T1000 (cell line): ENCODE results near the gene EEF1A2.

Experiments
- DNase-seq: peaks from one replicate; lab custom pipeline; 2025; ENCODE audit warnings: mixed read lengths; lab: John Stamatoyannopoulos, UW

EEF1A2 gene

GRCh38 chr20:63500151-63500901 lies 1.4 kb upstream of the EEF1A2 start:
- DNase-seq: no peak

- no peak for DNase-seq
Measured at GRCh38 chr20:63499338-63499969, 571 bp upstream of the EEF1A2 start.

DNA sequence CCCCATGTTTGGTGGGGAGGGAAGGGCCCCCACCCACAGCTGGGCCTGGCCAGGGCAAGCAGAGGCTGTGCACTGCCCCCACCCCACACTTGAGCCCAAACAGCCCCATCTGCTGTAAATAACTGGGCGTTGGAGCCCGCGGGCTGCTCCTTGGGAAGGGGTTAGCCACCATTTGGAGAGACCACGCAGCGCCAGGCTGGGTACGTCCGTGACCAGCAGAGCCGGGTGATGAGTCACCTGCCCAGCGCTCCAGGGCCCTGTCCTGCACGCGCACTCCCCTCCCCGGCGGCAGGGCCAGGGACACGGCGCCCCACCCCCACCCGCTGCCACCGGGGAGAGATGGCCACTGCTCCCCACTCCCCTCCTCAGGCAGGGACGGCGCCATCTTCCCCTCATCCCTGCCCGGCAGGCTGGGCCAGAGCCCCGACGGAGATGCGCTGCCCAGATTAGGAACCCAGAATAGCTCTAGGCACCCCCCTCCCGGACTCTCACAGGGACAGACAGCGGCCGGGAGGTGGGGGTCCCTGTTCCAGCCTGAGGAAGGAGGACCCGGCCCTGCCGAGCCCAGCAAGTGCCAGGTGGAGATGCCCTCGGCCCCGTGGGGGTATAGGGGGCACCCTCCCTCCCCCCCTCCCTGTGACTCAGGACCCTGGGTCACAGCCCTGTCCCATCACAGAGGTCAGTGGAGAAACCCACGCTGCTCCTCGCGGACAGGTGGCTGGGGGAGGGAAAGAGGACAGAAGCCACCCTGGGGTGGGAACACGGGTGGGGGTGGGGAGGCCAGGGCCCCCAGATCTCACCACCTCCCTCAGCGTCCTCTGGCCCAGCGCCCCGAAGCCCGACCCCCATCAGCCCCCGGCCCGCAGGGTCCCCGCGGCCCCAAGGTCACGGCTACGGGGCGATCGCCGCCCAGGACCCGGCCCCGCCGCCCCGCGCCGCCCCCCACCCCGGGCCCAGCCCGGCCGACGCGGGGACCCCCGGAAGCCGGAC lies 642 bp downstream of the EEF1A2 start:
- no peak for DNase-seq

DNA sequence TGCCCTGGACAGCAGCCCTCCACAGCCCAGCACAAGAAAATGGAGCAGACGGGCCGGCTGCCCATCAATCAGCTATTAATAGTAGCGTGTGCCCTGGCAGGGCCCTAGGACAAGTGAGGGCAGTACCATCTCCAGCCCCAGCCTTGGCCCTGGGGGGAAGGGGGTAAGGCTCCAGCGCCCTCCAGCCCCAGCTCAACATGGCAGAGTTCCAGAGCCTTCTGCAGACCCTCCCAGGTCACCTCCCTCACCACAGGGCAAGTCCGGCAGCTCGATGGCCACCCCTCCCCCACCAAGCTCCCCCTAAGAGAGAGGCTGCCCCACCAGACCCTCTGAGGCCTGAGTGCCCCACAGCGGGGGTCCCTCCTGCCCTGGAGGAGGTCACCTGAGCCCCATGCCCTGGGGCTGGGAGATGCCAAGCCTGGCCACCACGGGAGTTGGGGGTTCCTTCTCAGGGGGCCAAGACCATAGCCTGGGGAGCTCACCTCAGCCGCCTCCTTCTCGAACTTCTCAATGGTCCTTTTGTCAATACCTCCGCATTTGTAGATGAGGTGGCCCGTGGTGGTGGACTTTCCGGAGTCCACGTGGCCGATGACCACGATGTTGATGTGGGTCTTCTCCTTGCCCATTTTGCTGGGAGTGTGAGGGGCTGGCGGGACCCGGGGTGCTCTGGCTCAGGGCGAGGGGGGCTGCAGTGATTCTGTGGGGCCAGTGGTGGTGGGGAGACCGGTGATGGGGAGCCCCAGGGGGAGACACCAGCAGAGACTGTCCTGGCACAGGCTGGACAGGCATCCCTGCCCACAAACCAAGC lies 1.5 kb downstream of the EEF1A2 start:
- no peak for DNase-seq

- DNase-seq: no peak
Measured at GRCh38 chr20:63496596-63497120, 2.2 kb downstream of the EEF1A2 start.

- no peak for DNase-seq
Measured at GRCh38 chr20:63495741-63496595, 2.9 kb downstream of the EEF1A2 start.

GRCh38 chr20:63495167-63495720 lies 3.6 kb downstream of the EEF1A2 start:
- no peak for DNase-seq

GRCh38 chr20:63494420-63495166 lies 4.3 kb downstream of the EEF1A2 start:
- DNase-seq: no peak

- DNase-seq: no peak
Measured at GRCh38 chr20:63494084-63494419, 4.8 kb downstream of the EEF1A2 start.

- no peak for DNase-seq
Measured at GRCh38 chr20:63493563-63494020, 5.3 kb downstream of the EEF1A2 start.

GRCh38 chr20:63492982-63493381 lies 5.9 kb downstream of the EEF1A2 start:
- no peak for DNase-seq

DNA sequence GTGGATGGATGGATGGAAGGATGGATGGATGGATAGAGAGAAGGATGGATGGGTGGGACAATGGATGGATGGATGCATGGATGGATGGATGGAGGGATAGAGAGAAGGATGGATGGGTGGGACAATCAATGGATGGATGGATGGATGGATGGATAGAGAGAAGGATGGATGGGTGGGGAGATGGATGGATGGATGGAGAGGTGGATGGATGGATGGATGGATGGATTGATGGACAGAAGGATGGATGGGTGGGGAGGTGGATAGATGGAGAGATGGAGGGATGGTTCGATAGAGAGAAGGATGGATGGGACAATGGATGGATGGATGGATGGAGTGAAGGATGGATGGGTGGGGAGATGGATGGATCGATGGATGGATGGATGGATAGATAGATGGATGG lies 6.4 kb downstream of the EEF1A2 start:
- DNase-seq: no peak

DNA sequence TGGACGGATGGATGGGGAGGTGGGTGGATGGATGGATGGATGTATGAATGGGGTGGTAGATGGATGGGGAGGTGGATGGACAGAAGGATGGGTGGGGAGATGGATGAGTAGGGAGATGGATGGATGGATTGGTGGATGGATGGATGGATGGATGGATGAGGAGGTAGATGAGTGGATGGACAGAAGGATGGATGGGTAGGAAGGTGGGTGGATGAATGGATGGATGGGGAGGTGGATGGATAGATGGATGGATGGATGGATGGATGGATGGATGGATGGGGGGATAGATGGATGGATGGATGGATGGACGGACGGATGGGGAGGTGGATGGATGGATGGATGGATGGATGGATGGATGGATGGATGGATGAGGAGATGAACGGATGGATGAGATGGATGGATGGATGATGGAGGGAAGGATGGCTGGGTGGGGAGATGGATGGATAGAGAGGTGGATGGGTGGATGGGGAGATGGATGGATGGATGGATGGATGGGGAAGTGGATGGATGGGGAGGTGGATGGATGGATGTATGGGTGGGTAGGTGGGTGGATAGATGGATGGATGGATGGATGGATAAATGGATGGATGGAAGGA lies 7.2 kb downstream of the EEF1A2 start:
- DNase-seq: no peak

DNA sequence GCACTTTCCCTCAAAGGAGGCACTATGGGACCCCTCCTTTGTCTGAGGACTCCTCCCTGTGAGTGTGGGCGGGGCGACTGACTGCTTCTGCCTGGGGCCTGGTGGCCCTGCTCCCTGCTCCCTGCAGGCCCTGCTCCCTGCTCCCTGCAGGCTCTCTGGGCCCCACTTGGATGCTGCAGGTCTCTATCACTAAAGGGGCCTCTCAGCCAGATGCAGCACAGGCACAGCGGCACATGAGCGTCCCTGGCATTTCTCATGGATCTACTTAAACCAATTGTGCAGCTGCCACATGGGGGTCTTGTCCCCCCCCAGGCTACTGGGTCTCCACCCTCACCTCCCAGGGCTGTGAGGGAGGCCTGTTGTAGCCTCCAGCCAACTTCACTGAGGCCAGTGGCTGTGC lies 7.8 kb downstream of the EEF1A2 start:
- DNase-seq: no peak

DNA sequence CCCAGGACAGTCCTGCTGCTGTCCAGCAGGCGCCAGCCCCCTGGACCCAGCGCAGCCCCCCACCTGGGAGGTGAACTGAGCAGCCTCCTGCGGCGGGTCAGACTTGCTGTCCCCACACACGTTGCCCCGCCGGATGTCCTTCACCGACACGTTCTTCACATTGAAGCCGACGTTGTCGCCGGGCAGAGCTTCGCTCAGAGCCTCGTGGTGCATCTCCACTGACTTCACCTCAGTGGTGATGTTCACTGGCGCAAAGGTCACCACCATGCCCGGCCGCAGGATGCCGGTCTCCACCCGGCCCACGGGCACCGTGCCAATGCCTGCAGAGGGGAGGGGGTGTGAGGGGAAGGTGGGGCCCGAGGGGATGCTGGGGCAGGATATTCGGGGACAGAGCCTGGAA lies 8.5 kb downstream of the EEF1A2 start:
- no peak for DNase-seq

- DNase-seq: no peak
Measured at GRCh38 chr20:63488315-63489251, 10.3 kb downstream of the EEF1A2 start.

- no peak for DNase-seq
Measured at GRCh38 chr20:63487781-63488241, 11.1 kb downstream of the EEF1A2 start.
